GM18517 (cell line): ENCODE measurements around the gene COLQ.
"Not testable (repeated sequence)": the region's sequence is repeated elsewhere in the genome, so short reads cannot be mapped to it uniquely, and the experiment has no call there.

Source experiments
- ATAC-seq: cut with Tn5 transposase; IDR thresholded peaks from one replicate; pipeline ENCODE4 v1.9.1; 2021; ENCODE audit warnings: mild to moderate bottlenecking, moderate library complexity; ENCODE audit not compliant: unreplicated experiment

COLQ gene

GRCh38 chr3:15458212-15458780 is 63.2 kb downstream of the COLQ start:
- no peak for ATAC-seq

- not testable (repeated sequence) for ATAC-seq
Measured at GRCh38 chr3:15456915-15457314, 64.6 kb downstream of the COLQ start.

- ATAC-seq: no peak
Measured at GRCh38 chr3:15456321-15456720, 65.2 kb downstream of the COLQ start.

GRCh38 chr3:15455756-15456155 is 65.8 kb downstream of the COLQ start:
- no peak for ATAC-seq

GRCh38 chr3:15454965-15455364 is 66.5 kb downstream of the COLQ start:
- ATAC-seq: no peak

GRCh38 chr3:15453991-15454625 is 67.4 kb downstream of the COLQ start:
- ATAC-seq: no peak

- ATAC-seq: no peak
Measured at GRCh38 chr3:15453501-15453900, 68.0 kb downstream of the COLQ start.

GRCh38 chr3:15452961-15453360 is 68.5 kb downstream of the COLQ start:
- ATAC-seq: no peak

GRCh38 chr3:15452156-15452555 is 69.3 kb downstream of the COLQ start:
- no peak for ATAC-seq

- ATAC-seq: no peak
Measured at GRCh38 chr3:15451216-15452113, 70.0 kb downstream of the COLQ start.

- no peak for ATAC-seq
Measured at GRCh38 chr3:15450438-15451215, 70.9 kb downstream of the COLQ start.

- ATAC-seq: no peak
Measured at GRCh38 chr3:15449489-15450224, 71.8 kb downstream of the COLQ start.

GRCh38 chr3:15443826-15444524 is 77.5 kb downstream of the COLQ start:
- ATAC-seq: no peak

- ATAC-seq: no peak
Measured at GRCh38 chr3:15440891-15441290, 80.6 kb downstream of the COLQ start.

GRCh38 chr3:15439476-15439875 is 82.0 kb downstream of the COLQ start:
- ATAC-seq: no peak

- ATAC-seq: no peak
Measured at GRCh38 chr3:15438983-15439382, 82.5 kb downstream of the COLQ start.

- no peak for ATAC-seq
Measured at GRCh38 chr3:15436246-15436645, 85.3 kb downstream of the COLQ start.

GRCh38 chr3:15434756-15435155 is 86.8 kb downstream of the COLQ start:
- no peak for ATAC-seq

GRCh38 chr3:15433531-15433930 is 88.0 kb downstream of the COLQ start:
- ATAC-seq: no peak

- ATAC-seq: no peak
Measured at GRCh38 chr3:15431256-15431837, 90.2 kb downstream of the COLQ start.
